Subcutaneous adipose tissue (tissue), 4 donors: ENCODE measurements around the gene ST8SIA1. TPM values are rescaled to one million over a fixed set of nuclear protein-coding genes. Genes with fewer than 3 reads are reported as not detected.

Source experiments
- CTCF ChIP-seq: fragments of 450-650 bp; IDR thresholded peaks from one replicate; pipeline ENCODE4 v1.5.1; 2016; ENCODE audit warnings: low read depth, mild to moderate bottlenecking, control low read depth, antibody characterized with exemption, moderate library complexity
- total RNA-seq, 4 donors: library from RNA; depleted of rRNA; stranded (reverse); fragments of >200 nt; gene quantifications; one replicate each; pipeline ENCODE4 v1.1.0, GENCODE V29; 2016

ST8SIA1 gene
- total RNA-seq, 4 donors from 2014 or later, result 0.44 to 2.0 (median 0.98) TPM

- TF ChIP-seq CTCF, result no peak
Measured at GRCh38 chr12:22289250-22289649, 45.3 kb downstream of the ST8SIA1 start.

GRCh38 chr12:22287776-22288621 is 46.5 kb downstream of the ST8SIA1 start:
- no peak for TF ChIP-seq CTCF

- no peak for TF ChIP-seq CTCF
Measured at GRCh38 chr12:22287101-22287500, 47.4 kb downstream of the ST8SIA1 start.

- TF ChIP-seq CTCF, result no peak
Measured at GRCh38 chr12:22286569-22286968, 47.9 kb downstream of the ST8SIA1 start.

- no peak for TF ChIP-seq CTCF
Measured at GRCh38 chr12:22285846-22286245, 48.7 kb downstream of the ST8SIA1 start.

GRCh38 chr12:22284871-22285270 is 49.6 kb downstream of the ST8SIA1 start:
- TF ChIP-seq CTCF, result no peak

GRCh38 chr12:22283508-22283907 is 51.0 kb downstream of the ST8SIA1 start:
- TF ChIP-seq CTCF, result no peak
